Sigmoid colon (tissue), 7 donors: ENCODE data around the gene PLK1. TPM values are rescaled to one million over a fixed set of nuclear protein-coding genes. Genes with fewer than 3 reads are reported as not detected.
A peak's percentile ranks its signal among the peaks of the same experiment; 100 is the strongest.

ENCODE experiments used
- DNase-seq: peaks from one replicate; pipeline ENCODE4 v3.0.0-alpha.2; 2019
- H3K27ac ChIP-seq, 4 donors: fragments of 200-600 bp; sonication (generic); one replicate each; pipeline ENCODE4 v1.5.1; 2016 to 2019; ENCODE audit warnings: mild to moderate bottlenecking in 1 of 4
- H3K27me3 ChIP-seq, 3 donors: fragments of 200-600 bp; sonication (generic); one replicate each; pipeline ENCODE4 v1.5.1; 2019; ENCODE audit warnings: mild to moderate bottlenecking in 1 of 3
- H3K36me3 ChIP-seq, 4 donors: fragments of 200-600 bp; sonication (generic); one replicate each; pipeline ENCODE4 v1.5.1; 2016 to 2019
- H3K4me1 ChIP-seq, 4 donors: fragments of 200-600 bp; sonication (generic); one replicate each; pipeline ENCODE4 v1.5.1; 2017 to 2019
- H3K4me3 ChIP-seq, 4 donors: fragments of 200-600 bp; sonication (generic); one replicate each; pipeline ENCODE4 v1.5.1; 2017 to 2019; ENCODE audit warnings: mild to moderate bottlenecking in 2 of 4, moderate library complexity in 1 of 4
- H3K9me3 ChIP-seq, 4 donors: fragments of 200-600 bp in 3 of 4; sonication (generic) in 3 of 4; one replicate each; pipeline versions ENCODE4 v1.5.1 to v1.6.1; 2013 to 2019
- EP300 ChIP-seq, 4 donors: sonication (generic); formaldehyde crosslinking; IDR thresholded peaks; one replicate each; pipeline ENCODE4 v1.6.1; 2017; ENCODE audit warnings: antibody characterized with exemption in 4 of 4
- POLR2A ChIP-seq, 2 donors: fragments of 450-650 bp; IDR thresholded peaks; one replicate each; pipeline ENCODE4 v1.6.1; 2016; ENCODE audit warnings: antibody characterized with exemption in 2 of 2, mild to moderate bottlenecking in 2 of 2, moderate library complexity in 2 of 2
- POLR2AphosphoS5 ChIP-seq, 4 donors: sonication (generic); formaldehyde crosslinking; IDR thresholded peaks; one replicate each; pipeline ENCODE4 v1.6.1; 2017; ENCODE audit warnings: antibody characterized with exemption in 4 of 4
- WGBS, 2 donors: extraction: QIAGEN DNeasy Blood & Tissue Kit; methylation state at CpG; one replicate each; pipeline ENCODE4 v1.1.7; 2013; 5-methylcytosine and 5-hydroxymethylcytosine counted together
- intact Hi-C: fragments of 100-400 bp; cut with DNase I; formaldehyde crosslinking; loops from one replicate; pipeline ENCODE4 v1.15.1; 2023
- polyA plus RNA-seq, 3 donors: library from polyadenylated mRNA; stranded (reverse); fragments of 200-250 nt; gene quantifications; one replicate each; pipeline ENCODE4 v1.2.3, GENCODE V29; 2013
- total RNA-seq, 4 donors: library from RNA; depleted of rRNA; stranded (reverse); fragments of >200 nt; gene quantifications; one replicate each; pipeline ENCODE4 v1.1.0, GENCODE V29; 2016
- TF ChIP-seq, protein P1 (sequence below), 4 experiments: fragments of 450-650 bp in 3 of 4; fragments of 200-600 bp in 1 of 4; IDR thresholded peaks; one replicate each; pipeline ENCODE4 v1.5.1; 2016 to 2019; ENCODE audit warnings: antibody characterized with exemption in 4 of 4, mild to moderate bottlenecking in 3 of 4, moderate library complexity in 2 of 4
- donor health status: healthy with polysubstance abuse.
- donor health status: Bipolar disorder and iron deficiency.
- donor health status: healthy.

The PLK1 gene
- total and polyA plus RNA-seq, 7 donors = 0.82 to 37.0 (median 4.2) TPM

DNA sequence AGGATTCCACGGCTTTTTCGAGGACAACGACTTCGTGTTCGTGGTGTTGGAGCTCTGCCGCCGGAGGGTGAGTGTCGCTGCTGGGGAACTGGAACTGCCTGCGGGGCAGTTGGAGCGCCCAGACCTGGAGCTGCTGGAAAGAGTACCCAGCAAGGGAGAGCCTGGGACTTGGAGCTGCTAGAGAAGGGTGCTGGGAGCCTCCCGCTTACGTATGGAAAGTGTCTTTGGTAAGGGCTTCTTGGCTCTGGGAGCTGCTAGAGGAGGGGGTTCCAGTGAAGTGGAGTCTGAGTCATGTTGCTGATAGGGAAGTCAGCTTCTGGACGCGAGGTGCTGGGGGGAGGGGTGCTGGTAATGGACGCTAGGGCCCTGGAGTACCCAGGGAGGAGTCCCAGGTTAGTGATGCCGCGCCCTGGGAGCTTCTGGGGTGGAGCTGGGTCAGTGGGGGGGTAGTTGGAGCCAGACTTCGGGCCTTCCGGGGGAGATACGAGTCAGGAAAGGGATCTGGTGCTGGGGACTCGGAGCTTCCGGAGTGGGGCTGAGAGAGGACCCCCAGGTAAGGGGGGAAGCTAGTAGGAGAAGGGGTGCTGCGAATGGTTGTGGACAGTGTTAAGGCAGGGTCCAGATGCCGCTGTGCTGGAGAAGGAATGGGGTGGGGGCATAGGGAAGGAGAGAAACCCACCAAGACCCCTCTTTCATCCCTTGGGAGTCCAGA is 741 bp downstream of the PLK1 start:
- no peak for DNase-seq
- intact Hi-C loops = no loop called here
- TF ChIP-seq, protein P1, sequence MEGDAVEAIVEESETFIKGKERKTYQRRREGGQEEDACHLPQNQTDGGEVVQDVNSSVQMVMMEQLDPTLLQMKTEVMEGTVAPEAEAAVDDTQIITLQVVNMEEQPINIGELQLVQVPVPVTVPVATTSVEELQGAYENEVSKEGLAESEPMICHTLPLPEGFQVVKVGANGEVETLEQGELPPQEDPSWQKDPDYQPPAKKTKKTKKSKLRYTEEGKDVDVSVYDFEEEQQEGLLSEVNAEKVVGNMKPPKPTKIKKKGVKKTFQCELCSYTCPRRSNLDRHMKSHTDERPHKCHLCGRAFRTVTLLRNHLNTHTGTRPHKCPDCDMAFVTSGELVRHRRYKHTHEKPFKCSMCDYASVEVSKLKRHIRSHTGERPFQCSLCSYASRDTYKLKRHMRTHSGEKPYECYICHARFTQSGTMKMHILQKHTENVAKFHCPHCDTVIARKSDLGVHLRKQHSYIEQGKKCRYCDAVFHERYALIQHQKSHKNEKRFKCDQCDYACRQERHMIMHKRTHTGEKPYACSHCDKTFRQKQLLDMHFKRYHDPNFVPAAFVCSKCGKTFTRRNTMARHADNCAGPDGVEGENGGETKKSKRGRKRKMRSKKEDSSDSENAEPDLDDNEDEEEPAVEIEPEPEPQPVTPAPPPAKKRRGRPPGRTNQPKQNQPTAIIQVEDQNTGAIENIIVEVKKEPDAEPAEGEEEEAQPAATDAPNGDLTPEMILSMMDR (IDR thresholded peaks at IDR 0.05) = no peak
- TF ChIP-seq EP300 (IDR thresholded peaks at IDR 0.05) (no peak), POLR2A (IDR thresholded peaks at IDR 0.05) (no peak), POLR2AphosphoS5 (IDR thresholded peaks at IDR 0.05) (no peak)
- Histone ChIP-seq H3K9me3 (no peaks in the 10 kb centered on the region), H3K4me3 (peak overlapping the region in 3 of 4 donors; percentile 48 to 58 (median 55)), H3K4me1 (peaks cover 0 to 19% (median 16%) of the 10 kb centered on the region in 4 donors), H3K27ac (no peak overlapping the region), H3K27me3 (no peaks in the 10 kb centered on the region), H3K36me3 (peaks cover 0 to 29% (median 5%) of the 10 kb centered on the region in 4 donors)
- 8 to 10% methylated on average over 24 of the region's 24 CpGs for WGBS, 2 donors

DNA sequence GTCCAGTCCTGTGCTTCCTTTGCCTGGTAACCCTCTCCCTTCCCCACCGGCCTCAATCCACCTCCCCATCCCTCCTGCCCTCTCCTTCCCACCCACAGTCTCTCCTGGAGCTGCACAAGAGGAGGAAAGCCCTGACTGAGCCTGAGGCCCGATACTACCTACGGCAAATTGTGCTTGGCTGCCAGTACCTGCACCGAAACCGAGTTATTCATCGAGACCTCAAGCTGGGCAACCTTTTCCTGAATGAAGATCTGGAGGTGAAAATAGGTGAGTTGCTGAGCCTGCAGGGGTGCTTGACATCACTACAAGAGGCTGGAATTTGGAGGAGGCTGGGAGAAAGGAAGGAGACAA is 1.3 kb downstream of the PLK1 start:
- intact Hi-C loops = no loop called here
- DNase-seq = no peak
- Histone ChIP-seq H3K4me1 (peaks cover 0 to 19% (median 16%) of the 10 kb centered on the region in 4 donors), H3K4me3 (no peak overlapping the region), H3K9me3 (no peaks in the 10 kb centered on the region), H3K27me3 (no peaks in the 10 kb centered on the region), H3K27ac (no peak overlapping the region), H3K36me3 (peaks cover 0 to 23% (median 5%) of the 10 kb centered on the region in 4 donors)
- 55 to 57% methylated on average over 6 of the region's 6 CpGs for WGBS, 2 donors
- TF ChIP-seq EP300 (IDR thresholded peaks at IDR 0.05) (no peak), POLR2A (IDR thresholded peaks at IDR 0.05) (no peak), POLR2AphosphoS5 (IDR thresholded peaks at IDR 0.05) (no peak)
- TF ChIP-seq, protein P1 (IDR thresholded peaks at IDR 0.05) = no peak

DNA sequence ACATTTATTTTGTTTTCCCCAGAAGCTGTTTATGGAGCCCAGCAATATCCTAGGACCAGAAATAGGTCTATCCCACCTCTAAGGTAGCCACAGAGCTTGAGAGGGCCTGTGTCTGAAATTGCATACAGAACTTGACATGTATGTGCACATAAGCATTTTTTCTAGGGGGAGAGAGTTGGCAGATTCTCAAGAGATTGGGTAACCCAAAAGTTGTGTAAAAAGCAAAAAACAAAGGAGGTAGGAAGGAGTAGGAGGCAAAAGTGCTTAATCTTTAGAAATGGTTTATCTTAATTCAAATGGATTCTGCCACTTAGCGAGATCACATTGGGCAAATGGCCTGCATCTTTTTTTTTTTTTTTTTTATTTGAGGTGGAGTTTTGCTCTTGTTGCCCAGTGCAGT is 3.5 kb downstream of the PLK1 start:
- Histone ChIP-seq H3K36me3 (peaks cover 0 to 40% (median 9%) of the 10 kb centered on the region in 4 donors), H3K27ac (no peak overlapping the region), H3K4me1 (peaks cover 0 to 19% (median 16%) of the 10 kb centered on the region in 4 donors), H3K9me3 (no peaks in the 10 kb centered on the region), H3K4me3 (no peak overlapping the region), H3K27me3 (no peaks in the 10 kb centered on the region)
- WGBS, 2 donors = 92 to 93% methylated on average over 1 of the region's 1 CpG
- TF ChIP-seq POLR2AphosphoS5 (IDR thresholded peaks at IDR 0.05) (no peak), POLR2A (IDR thresholded peaks at IDR 0.05) (no peak), EP300 (IDR thresholded peaks at IDR 0.05) (no peak)
- TF ChIP-seq, protein P1 (IDR thresholded peaks at IDR 0.05) = no peak
- DNase-seq = no peak
- intact Hi-C loops = no loop called here

DNA sequence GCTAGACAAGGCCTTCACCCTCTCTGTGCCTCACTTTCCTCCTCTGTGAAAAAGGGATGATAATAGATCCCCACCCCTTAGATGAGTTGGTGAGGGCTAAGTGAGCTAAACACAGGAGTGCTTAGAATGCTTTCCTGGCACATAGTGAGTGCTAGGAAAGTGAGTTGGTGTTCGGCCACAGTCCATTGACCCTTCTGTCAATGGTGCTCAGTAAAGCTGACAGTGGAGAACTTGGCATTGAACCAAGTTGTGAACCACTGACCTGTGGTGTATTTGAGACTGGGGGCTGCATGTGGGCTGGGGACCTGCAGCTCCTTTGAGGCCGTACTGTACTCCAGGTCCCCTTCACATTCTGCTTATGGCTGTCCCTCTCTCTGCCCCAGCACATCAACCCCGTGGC is 4.8 kb downstream of the PLK1 start:
- H3K4me3 ChIP-seq = no peak overlapping the region
- H3K27ac ChIP-seq = no peak overlapping the region
- H3K27me3 ChIP-seq = no peaks in the 10 kb centered on the region
- H3K9me3 ChIP-seq = no peaks in the 10 kb centered on the region
- intact Hi-C loops = no loop called here
- H3K4me1 ChIP-seq = peaks cover 0 to 12% (median 10%) of the 10 kb centered on the region in 4 donors
- no peak for DNase-seq
- WGBS, 2 donors = 92 to 95% methylated on average over 3 of the region's 3 CpGs
- TF ChIP-seq EP300 (IDR thresholded peaks at IDR 0.05) (no peak), POLR2A (IDR thresholded peaks at IDR 0.05) (no peak), POLR2AphosphoS5 (IDR thresholded peaks at IDR 0.05) (no peak)
- TF ChIP-seq, protein P1 (IDR thresholded peaks at IDR 0.05) = no peak
- H3K36me3 ChIP-seq = peaks cover 0 to 53% (median 20%) of the 10 kb centered on the region in 4 donors
